ENCODE results near the gene CEP85L.
A peak's percentile ranks its signal among the peaks of the same experiment; 100 is the strongest.

CEP85L gene

GRCh38 chr6:118495485-118496280, 155.7 kb downstream of the CEP85L start:
- no peaks in the 10 kb centered on the region for H3K79me2 ChIP-seq (ENCODE audit: insufficient read depth, low read length)
- ATAC-seq (ENCODE audit: insufficient read depth, low read depth) (peak; percentile 47; the same call in 2 of the 3 replicates), DNase-seq (no peak)
- H3K9ac ChIP-seq (ENCODE audit: low read depth, low read length) = no peak overlapping the region
- H3K4me3 ChIP-seq (ENCODE audit: low read depth in 1 of 2, low read length in 2 of 2) = no peak overlapping the region
- H2AFZ ChIP-seq (ENCODE audit: low read depth, low read length) = no peak overlapping the region
- no peaks in the 10 kb centered on the region for H3K4me1 ChIP-seq (ENCODE audit: insufficient read depth, low read length)
- TF ChIP-seq CTCF (IDR thresholded peaks at IDR 0.05; ENCODE audit: borderline replicate concordance, extremely low read depth, low read length, poor library complexity, severe bottlenecking) (no peak), EZH2 (IDR thresholded peaks at IDR 0.05; ENCODE audit: borderline replicate concordance, low read depth, low read length, severe bottlenecking) (no peak)
- H3K36me3 ChIP-seq (ENCODE audit: insufficient read depth, low read length) = peaks cover 39% of the 10 kb centered on the region
- H3K4me2 ChIP-seq (ENCODE audit: insufficient read depth, low read length) = no peak overlapping the region
- H3K27me3 ChIP-seq (ENCODE audit: insufficient read depth, low read length, poor library complexity) = no peaks in the 10 kb centered on the region
- H4K20me1 ChIP-seq (ENCODE audit: insufficient read depth, low read length) = no peaks in the 10 kb centered on the region
- H3K9me3 ChIP-seq (ENCODE audit: insufficient read depth, low read length, severe bottlenecking) = peaks cover 2% of the 10 kb centered on the region
- no peak overlapping the region for H3K27ac ChIP-seq (ENCODE audit: low read length)

GRCh38 chr6:118494091-118494490, 157.3 kb downstream of the CEP85L start:
- no peak overlapping the region for H2AFZ ChIP-seq (ENCODE audit: low read depth, low read length)
- peaks cover 50% of the 10 kb centered on the region for H3K36me3 ChIP-seq (ENCODE audit: insufficient read depth, low read length)
- H3K4me1 ChIP-seq (ENCODE audit: insufficient read depth, low read length) = no peaks in the 10 kb centered on the region
- no peaks in the 10 kb centered on the region for H3K27me3 ChIP-seq (ENCODE audit: insufficient read depth, low read length, poor library complexity)
- no peak overlapping the region for H3K4me3 ChIP-seq (ENCODE audit: low read depth in 1 of 2, low read length in 2 of 2)
- H3K9ac ChIP-seq (ENCODE audit: low read depth, low read length) = no peak overlapping the region
- ATAC-seq (ENCODE audit: insufficient read depth, low read depth) = no peak
- H3K4me2 ChIP-seq (ENCODE audit: insufficient read depth, low read length) = no peak overlapping the region
- H3K27ac ChIP-seq (ENCODE audit: low read length) = no peak overlapping the region
- H3K79me2 ChIP-seq (ENCODE audit: insufficient read depth, low read length) = no peaks in the 10 kb centered on the region
- peaks cover 12% of the 10 kb centered on the region for H3K9me3 ChIP-seq (ENCODE audit: insufficient read depth, low read length, severe bottlenecking)
- no peak for DNase-seq
- no peaks in the 10 kb centered on the region for H4K20me1 ChIP-seq (ENCODE audit: insufficient read depth, low read length)
- TF ChIP-seq EZH2 (IDR thresholded peaks at IDR 0.05; ENCODE audit: borderline replicate concordance, low read depth, low read length, severe bottlenecking) = no peak
- no peak for TF ChIP-seq CTCF (IDR thresholded peaks at IDR 0.05; ENCODE audit: borderline replicate concordance, extremely low read depth, low read length, poor library complexity, severe bottlenecking)

- Histone ChIP-seq H3K27ac (ENCODE audit: low read length) (no peak overlapping the region), H3K79me2 (ENCODE audit: insufficient read depth, low read length) (no peaks in the 10 kb centered on the region), H3K4me1 (ENCODE audit: insufficient read depth, low read length) (no peaks in the 10 kb centered on the region), H3K36me3 (ENCODE audit: insufficient read depth, low read length) (peaks cover 62% of the 10 kb centered on the region), H3K4me3 (ENCODE audit: low read depth in 1 of 2, low read length in 2 of 2) (no peak overlapping the region), H3K9me3 (ENCODE audit: insufficient read depth, low read length, severe bottlenecking) (peaks cover 16% of the 10 kb centered on the region), H3K9ac (ENCODE audit: low read depth, low read length) (no peak overlapping the region), H3K4me2 (ENCODE audit: insufficient read depth, low read length) (no peak overlapping the region), H2AFZ (ENCODE audit: low read depth, low read length) (no peak overlapping the region), H4K20me1 (ENCODE audit: insufficient read depth, low read length) (no peaks in the 10 kb centered on the region), H3K27me3 (ENCODE audit: insufficient read depth, low read length, poor library complexity) (no peaks in the 10 kb centered on the region)
- TF ChIP-seq CTCF (IDR thresholded peaks at IDR 0.05; ENCODE audit: borderline replicate concordance, extremely low read depth, low read length, poor library complexity, severe bottlenecking) = no peak
- no peak for TF ChIP-seq EZH2 (IDR thresholded peaks at IDR 0.05; ENCODE audit: borderline replicate concordance, low read depth, low read length, severe bottlenecking)
- DNase-seq (no peak), ATAC-seq (ENCODE audit: insufficient read depth, low read depth) (no peak)
Measured at GRCh38 chr6:118489990-118490389, 161.4 kb downstream of the CEP85L start.
